ENCODE measurements around the gene MALRD1. TPM values are rescaled to one million over a fixed set of nuclear protein-coding genes. Genes with fewer than 3 reads are reported as not detected.
"Not testable (repeated sequence)": the region's sequence is repeated elsewhere in the genome, so short reads cannot be mapped to it uniquely, and the experiment has no call there.

The MALRD1 gene
- polyA plus RNA-seq, 3 donors, result 0.06 to 0.98 TPM; not detected in 1

- no peak overlapping the region for H3K27ac ChIP-seq (ENCODE audit: low read depth, low read length)
- 57 to 82% (median 82%) methylated on average over 3 of the region's 3 CpGs for WGBS, 3 donors
Measured at GRCh38 chr10:19756919-19757318, 708.3 kb downstream of the MALRD1 start.

DNA sequence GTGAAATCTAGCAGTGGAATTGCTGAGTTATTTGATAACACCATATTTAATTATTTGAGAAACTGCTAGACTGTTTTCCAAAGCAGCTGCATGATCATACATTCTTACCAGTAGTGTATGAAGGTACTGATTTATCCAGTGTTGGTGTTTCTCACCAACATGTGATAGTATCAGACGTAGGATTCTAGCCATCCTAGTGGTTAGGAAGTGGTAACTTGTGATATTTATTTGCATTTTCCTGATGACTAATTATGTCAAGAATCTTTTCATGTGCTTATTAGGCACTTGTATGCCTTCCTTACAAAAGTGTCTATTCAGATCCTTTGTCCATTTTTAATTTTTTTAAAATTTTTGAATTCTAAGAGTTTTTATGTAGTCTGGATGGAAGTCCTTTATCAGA, 713.4 kb downstream of the MALRD1 start:
- WGBS, 3 donors, result 68 to 84% (median 82%) methylated on average over 1 of the region's 1 CpG
- H3K27ac ChIP-seq (ENCODE audit: low read depth, low read length), result no peak overlapping the region

GRCh38 chr10:19764111-19764510, 715.5 kb downstream of the MALRD1 start:
- no peak overlapping the region for H3K27ac ChIP-seq (ENCODE audit: low read depth, low read length)
- 31 to 86% (median 85%) methylated on average over 1 of the region's 1 CpG for WGBS, 3 donors

- WGBS, 3 donors, result 31 to 74% (median 61%) methylated on average over 7 of the region's 7 CpGs
- H3K27ac ChIP-seq (ENCODE audit: low read depth, low read length), result no peak overlapping the region
Measured at GRCh38 chr10:19767876-19768275, 719.3 kb downstream of the MALRD1 start.

- WGBS, 3 donors, result 67 to 90% (median 87%) methylated on average over 3 of the region's 3 CpGs
- H3K27ac ChIP-seq (ENCODE audit: low read depth, low read length), result not testable (repeated sequence)
Measured at GRCh38 chr10:19769826-19770225, 721.2 kb downstream of the MALRD1 start.

- WGBS, 3 donors, result 42 to 70% (median 58%) methylated on average over 2 of the region's 2 CpGs
- H3K27ac ChIP-seq (ENCODE audit: low read depth, low read length), result no peak overlapping the region
Measured at GRCh38 chr10:19772972-19773371, 724.4 kb downstream of the MALRD1 start.

GRCh38 chr10:19775296-19775695, 726.7 kb downstream of the MALRD1 start:
- WGBS, 3 donors, result 45 to 67% (median 64%) methylated on average over 2 of the region's 2 CpGs
- H3K27ac ChIP-seq (ENCODE audit: low read depth, low read length), result no peak overlapping the region

GRCh38 chr10:19777806-19778205, 729.2 kb downstream of the MALRD1 start:
- 38 to 61% (median 45%) methylated on average over 2 of the region's 2 CpGs for WGBS, 3 donors
- no peak overlapping the region for H3K27ac ChIP-seq (ENCODE audit: low read depth, low read length)

DNA sequence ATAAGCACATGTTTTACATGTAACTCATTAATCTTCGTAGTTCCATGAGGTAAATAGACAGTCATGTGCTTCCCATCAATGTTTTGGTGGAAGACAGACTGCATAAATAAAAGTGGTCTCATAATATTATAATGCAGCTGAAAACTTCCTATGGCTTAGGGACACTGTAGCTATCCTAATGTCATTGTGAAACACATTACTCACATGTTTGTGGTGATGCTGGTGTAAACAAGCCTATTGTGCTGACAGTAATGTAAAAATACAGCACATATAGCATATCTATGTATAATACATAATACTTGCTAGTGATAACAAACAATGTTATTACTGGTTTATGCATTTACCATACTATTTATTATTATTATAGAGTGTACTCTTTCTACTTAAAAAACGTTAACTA, 730.4 kb downstream of the MALRD1 start:
- WGBS, 3 donors, result 63 to 86% (median 83%) methylated on average over 2 of the region's 2 CpGs
- no peak overlapping the region for H3K27ac ChIP-seq (ENCODE audit: low read depth, low read length)

DNA sequence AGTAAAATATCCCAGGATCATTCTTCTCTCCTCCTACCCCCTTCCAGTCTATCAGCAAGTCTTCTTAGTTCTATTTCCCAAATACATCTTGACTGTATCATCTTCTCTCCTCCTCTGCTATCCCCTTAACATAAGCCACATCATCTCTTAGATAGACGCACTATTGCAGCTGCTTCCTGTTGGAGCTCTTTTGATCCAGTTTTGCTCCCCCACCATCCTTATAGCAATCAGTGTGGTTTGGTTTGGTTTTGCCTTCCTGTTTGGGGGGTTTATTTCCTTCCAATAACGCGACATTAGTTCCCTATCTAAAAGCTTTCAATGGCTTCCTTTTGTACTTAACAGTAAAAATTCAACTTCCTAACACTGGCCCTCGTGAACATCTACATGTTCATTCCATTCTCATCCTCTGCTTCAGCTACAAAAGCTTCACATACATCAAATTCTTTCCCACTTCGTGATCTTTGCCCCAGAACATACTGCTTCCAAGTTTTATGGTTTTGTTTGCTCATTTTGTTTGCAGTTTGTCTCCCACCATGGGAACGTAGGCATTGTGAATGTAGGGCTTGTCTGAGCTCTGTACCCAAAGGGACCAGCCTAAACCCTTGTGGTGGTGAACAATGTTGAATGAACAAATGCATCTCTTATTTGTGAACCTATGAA, 734.0 kb downstream of the MALRD1 start:
- H3K27ac ChIP-seq (ENCODE audit: low read depth, low read length), result no peak overlapping the region
- WGBS, 3 donors, result 51 to 56% (median 51%) methylated on average over 6 of the region's 6 CpGs

- 84 to 95% (median 91%) methylated on average over 4 of the region's 4 CpGs for WGBS, 3 donors
- H3K27ac ChIP-seq (ENCODE audit: low read depth, low read length), result no peak overlapping the region
Measured at GRCh38 chr10:19783721-19784120, 735.1 kb downstream of the MALRD1 start.
